NCI-H2196 treated with DMSO at 0.1 percent for 48 hours (cell line): ENCODE results near the gene INHBE.
"Not testable (repeated sequence)": the region's sequence is repeated elsewhere in the genome, so short reads cannot be mapped to it uniquely, and the experiment has no call there.

Experiments used
- DNase-seq: peaks from one replicate; lab custom pipeline; 2025; ENCODE audit not compliant: unreplicated experiment; lab: John Stamatoyannopoulos, UW

Gene INHBE

GRCh38 chr12:57496822-57497221 lies 41.7 kb downstream of the INHBE start:
- DNase-seq = no peak

GRCh38 chr12:57497223-57498131 lies 42.4 kb downstream of the INHBE start:
- no peak for DNase-seq

DNA sequence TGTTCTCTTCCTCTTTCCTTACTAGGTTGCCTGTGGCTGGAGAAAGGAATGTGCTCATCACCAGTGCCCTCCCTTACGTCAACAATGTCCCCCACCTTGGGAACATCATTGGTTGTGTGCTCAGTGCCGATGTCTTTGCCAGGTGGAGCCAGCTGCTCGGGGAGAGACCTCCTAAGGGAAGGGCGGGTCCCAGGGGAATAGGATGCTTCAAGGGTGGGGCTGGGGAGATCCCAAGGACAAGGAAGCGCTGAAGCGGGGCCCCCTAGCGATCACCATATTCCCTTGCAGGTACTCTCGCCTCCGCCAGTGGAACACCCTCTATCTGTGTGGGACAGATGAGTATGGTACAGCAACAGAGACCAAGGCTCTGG lies 43.0 kb downstream of the INHBE start:
- no peak for DNase-seq

- no peak for DNase-seq
These were observed 43.5 kb downstream of the INHBE start for GRCh38 chr12:57498571-57498970.

DNA sequence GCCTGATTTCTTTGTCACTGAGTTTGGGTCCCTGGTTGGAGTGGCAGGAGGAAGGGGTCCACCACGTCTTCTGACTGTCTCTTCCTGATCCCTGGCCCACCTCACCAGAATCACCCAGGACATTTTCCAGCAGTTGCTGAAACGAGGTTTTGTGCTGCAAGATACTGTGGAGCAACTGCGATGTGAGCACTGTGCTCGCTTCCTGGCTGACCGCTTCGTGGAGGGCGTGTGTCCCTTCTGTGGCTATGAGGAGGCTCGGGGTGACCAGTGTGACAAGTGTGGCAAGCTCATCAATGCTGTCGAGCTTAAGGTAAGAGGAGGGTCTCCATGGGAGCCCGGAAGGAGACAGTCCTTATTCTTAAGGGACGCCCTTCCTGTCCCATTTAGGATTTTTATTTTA lies 45.1 kb downstream of the INHBE start:
- DNase-seq = no peak

GRCh38 chr12:57502311-57502969 lies 47.3 kb downstream of the INHBE start:
- not testable (repeated sequence) for DNase-seq

DNA sequence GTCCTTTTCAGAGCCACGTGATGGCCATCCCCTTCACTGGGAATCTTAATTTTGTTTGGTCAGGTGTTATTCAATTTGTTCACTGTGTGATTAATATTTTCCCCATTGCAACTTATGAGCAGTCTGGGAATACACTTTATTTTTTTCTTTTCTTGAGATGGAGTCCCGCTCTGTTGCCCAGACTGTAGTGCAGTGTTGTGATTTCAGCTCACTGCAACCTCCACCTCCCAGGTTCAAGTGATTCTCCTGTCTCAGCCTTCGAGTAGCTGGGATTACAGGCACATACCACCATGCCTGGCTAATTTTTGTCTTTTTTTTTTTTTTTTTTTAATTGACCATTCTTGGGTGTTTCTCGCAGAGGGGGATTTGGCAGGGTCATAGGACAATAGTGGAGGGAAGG lies 51.4 kb downstream of the INHBE start:
- DNase-seq = not testable (repeated sequence)
